WTC11 (cell line): ENCODE data around the gene NAT9. TPM values are rescaled to one million over a fixed set of nuclear protein-coding genes. Genes with fewer than 3 reads are reported as not detected.
A peak's percentile ranks its signal among the peaks of the same experiment; 100 is the strongest.

Experiments
- ATAC-seq: fragments of 200-7000 bp; cut with Tn5 transposase; 2 replicates; pipeline ENCODE4 v1.10.0; 2021; ENCODE audit warnings: mild to moderate bottlenecking, moderate library complexity
- CTCF ChIA-PET: fragments of 300-600 bp; sonication (Branson Sonifier 250); formaldehyde crosslinking; loops from one replicate; lab custom pipeline; 2021; ENCODE audit warnings: antibody characterized with exemption; lab: Charles Lee
- POLR2A ChIA-PET: fragments of 350-600 bp; sonication (Branson Sonifier 250); formaldehyde crosslinking; loops from one replicate; lab custom pipeline; 2021; ENCODE audit warnings: antibody characterized with exemption; lab: Charles Lee
- DNase-seq: peaks from one replicate; pipeline ENCODE4 v3.0.0; 2021; ENCODE audit warnings: low spot score
- H3K27ac Mint-ChIP-seq: 2 replicates; pipeline ENCODE4 v1.8.0; 2021; ENCODE audit warnings: mixed read lengths
- H3K27me3 Mint-ChIP-seq: 2 replicates; pipeline ENCODE4 v1.8.0; 2021; ENCODE audit warnings: low read depth, mild to moderate bottlenecking, moderate library complexity, mixed read lengths
- H3K36me3 Mint-ChIP-seq: 2 replicates; pipeline ENCODE4 v1.8.0; 2021; ENCODE audit warnings: mixed read lengths
- H3K4me1 Mint-ChIP-seq: 2 replicates; pipeline ENCODE4 v1.8.0; 2022; ENCODE audit warnings: mixed read lengths
- H3K4me3 Mint-ChIP-seq: 2 replicates; pipeline ENCODE4 v1.8.0; 2021; ENCODE audit warnings: mild to moderate bottlenecking, moderate library complexity, mixed read lengths
- H3K9me3 Mint-ChIP-seq: 2 replicates; pipeline ENCODE4 v1.8.0; 2021; ENCODE audit warnings: mixed read lengths
- AFF4 ChIP-seq: sonication (generic); formaldehyde crosslinking; IDR thresholded peaks from 2 replicates; pipeline ENCODE4 v1.8.1; 2023; ENCODE audit warnings: mild to moderate bottlenecking, missing genetic modification reagents, borderline replicate concordance
- ARID4B ChIP-seq: sonication (generic); formaldehyde crosslinking; IDR thresholded peaks from 2 replicates; pipeline ENCODE4 v1.8.0; 2023; ENCODE audit warnings: missing genetic modification reagents, mild to moderate bottlenecking, borderline replicate concordance
- CBFB ChIP-seq: sonication (generic); formaldehyde crosslinking; IDR thresholded peaks from 2 replicates; pipeline ENCODE4 v1.8.1; 2022; ENCODE audit warnings: mild to moderate bottlenecking, low read depth, missing genetic modification reagents
- CREM ChIP-seq: sonication (generic); formaldehyde crosslinking; IDR thresholded peaks from 2 replicates; pipeline ENCODE4 v1.8.1; 2022; ENCODE audit warnings: mild to moderate bottlenecking, missing genetic modification reagents, moderate library complexity
- E2F4 ChIP-seq: sonication (generic); formaldehyde crosslinking; IDR thresholded peaks from 2 replicates; pipeline ENCODE4 v1.8.1; 2022; ENCODE audit warnings: low read depth, mild to moderate bottlenecking, moderate library complexity, missing genetic modification reagents, borderline replicate concordance
- E2F5 ChIP-seq: sonication (generic); formaldehyde crosslinking; IDR thresholded peaks from 2 replicates; pipeline ENCODE4 v1.8.1; 2022; ENCODE audit warnings: mild to moderate bottlenecking, moderate library complexity, missing genetic modification reagents
- GABPB1 ChIP-seq: sonication (generic); formaldehyde crosslinking; IDR thresholded peaks from 2 replicates; pipeline ENCODE4 v1.8.1; 2023; ENCODE audit warnings: mild to moderate bottlenecking, missing genetic modification reagents
- KAT7 ChIP-seq: sonication (generic); formaldehyde crosslinking; IDR thresholded peaks from 2 replicates; pipeline ENCODE4 v1.8.1; 2023; ENCODE audit warnings: missing genetic modification reagents, mild to moderate bottlenecking, borderline replicate concordance
- NFATC4 ChIP-seq: fragments of 250-450 bp; sonication (Bioruptor Pico); IDR thresholded peaks from 2 replicates; pipeline ENCODE4 v1.9.0; 2021; ENCODE audit warnings: mild to moderate bottlenecking
- NFE2L1 ChIP-seq: sonication (generic); formaldehyde crosslinking; IDR thresholded peaks from 2 replicates; pipeline ENCODE4 v1.8.1; 2023; ENCODE audit warnings: missing genetic modification reagents
- NFYB ChIP-seq: sonication (generic); formaldehyde crosslinking; conservative IDR thresholded peaks from 2 replicates; pipeline ENCODE4 v1.8.0; 2022; ENCODE audit warnings: low read depth, missing genetic modification reagents
- NR1H2 ChIP-seq: sonication (generic); formaldehyde crosslinking; IDR thresholded peaks from 2 replicates; pipeline ENCODE4 v1.9.0; 2021; ENCODE audit warnings: mild to moderate bottlenecking, moderate library complexity, missing genetic modification reagents
- NR3C1 ChIP-seq: sonication (generic); formaldehyde crosslinking; conservative IDR thresholded peaks from 2 replicates; pipeline ENCODE4 v1.8.1; 2023; ENCODE audit warnings: low read depth, mild to moderate bottlenecking, missing genetic modification reagents
- OVOL2 ChIP-seq: fragments of 250-450 bp; sonication (Bioruptor Pico); IDR thresholded peaks from 2 replicates; pipeline ENCODE4 v1.9.0; 2021; ENCODE audit warnings: mild to moderate bottlenecking, borderline replicate concordance
- ZNF121 ChIP-seq: sonication (generic); formaldehyde crosslinking; IDR thresholded peaks from 2 replicates; pipeline ENCODE4 v1.8.0; 2023; ENCODE audit warnings: missing genetic modification reagents
- ZNF219 ChIP-seq: sonication (generic); formaldehyde crosslinking; IDR thresholded peaks from 2 replicates; pipeline ENCODE4 v1.8.0; 2023; ENCODE audit warnings: missing genetic modification reagents, mild to moderate bottlenecking, borderline replicate concordance
- ZNF423 ChIP-seq: fragments of 250-450 bp; sonication (Bioruptor Pico); IDR thresholded peaks from 2 replicates; pipeline ENCODE4 v2.1.2; 2022; ENCODE audit warnings: mild to moderate bottlenecking, moderate library complexity
- ZNF425 ChIP-seq: fragments of 250-450 bp; sonication (Bioruptor Pico); conservative IDR thresholded peaks from 2 replicates; pipeline ENCODE4 v1.9.0; 2021; ENCODE audit warnings: mild to moderate bottlenecking
- ZNF512 ChIP-seq: sonication (generic); formaldehyde crosslinking; IDR thresholded peaks from 2 replicates; pipeline ENCODE4 v1.8.1; 2022; ENCODE audit warnings: missing genetic modification reagents, borderline replicate concordance
- total RNA-seq: library from RNA; stranded (reverse); gene quantifications from 3 replicates; pipeline ENCODE4 v1.2.3, GENCODE V29; 2021

NAT9 gene
- total RNA-seq, 1 experiment from 2014 or later = 67.1 TPM

- H3K4me3 Mint-ChIP-seq = no peak overlapping the region
- H3K36me3 Mint-ChIP-seq = peaks cover 14% of the 10 kb centered on the region
- H3K27ac Mint-ChIP-seq = no peak overlapping the region; the same call in 1 of the 2 replicates
- H3K27me3 Mint-ChIP-seq = no peaks in the 10 kb centered on the region
- no peak for TF ChIP-seq E2F4 (CRISPR knock-in tag)
- no peak for TF ChIP-seq ZNF512
- no peak for TF ChIP-seq CBFB (CRISPR knock-in tag)
- no peak for TF ChIP-seq ARID4B (CRISPR knock-in tag)
- no peak for TF ChIP-seq ZNF425 (CRISPR knock-in tag)
- TF ChIP-seq KAT7 (CRISPR knock-in tag) = no peak
- no peak for TF ChIP-seq NR3C1 (CRISPR knock-in tag)
- TF ChIP-seq E2F5 (CRISPR knock-in tag) = no peak
- TF ChIP-seq GABPB1 = no peak
- no peak for TF ChIP-seq OVOL2 (CRISPR knock-in tag)
- no peak for TF ChIP-seq NFYB (CRISPR knock-in tag)
- ChIA-PET POLR2A (interaction anchor here (1.4 kb wide), 1 partner anchor 98 kb away, joined by 3 read pairs; no protein-coding TSS in a partner anchor), CTCF (interaction anchor here (1.3 to 2.5 kb wide), 2 partner anchors 15 to 18 kb away, joined by 8 to 9 read pairs; no protein-coding TSS in a partner anchor)
- no peak for ATAC-seq
- H3K9me3 Mint-ChIP-seq = no peaks in the 10 kb centered on the region
- DNase-seq = no peak
- peaks cover 21% of the 10 kb centered on the region for H3K4me1 Mint-ChIP-seq
Measured at GRCh38 chr17:74764751-74765286, 11.3 kb downstream of the NAT9 start.

GRCh38 chr17:74763565-74764387 is 12.4 kb downstream of the NAT9 start:
- Mint-ChIP-seq H3K36me3 (peaks cover 11% of the 10 kb centered on the region), H3K27me3 (no peaks in the 10 kb centered on the region), H3K27ac (no peak overlapping the region), H3K9me3 (no peaks in the 10 kb centered on the region), H3K4me3 (no peak overlapping the region), H3K4me1 (peaks cover 31% of the 10 kb centered on the region)
- ChIA-PET POLR2A (interaction anchor here (1.4 kb wide), 1 partner anchor 99 kb away, joined by 3 read pairs; no protein-coding TSS in a partner anchor), CTCF (interaction anchor here (0.6 to 2.5 kb wide), 7 partner anchors 14 to 245 kb away, joined by 3 to 17 read pairs (median 9); partner anchors contain the start of gene RAB37)
- ATAC-seq = peak; percentile 21
- no peak for DNase-seq
- TF ChIP-seq GABPB1 = no peak
- TF ChIP-seq NFE2L1 = no peak
- no peak for TF ChIP-seq AFF4 (CRISPR knock-in tag)
- no peak for TF ChIP-seq ZNF423 (CRISPR knock-in tag)
- TF ChIP-seq CREM (CRISPR knock-in tag) = no peak
- TF ChIP-seq NFATC4 (CRISPR knock-in tag) = no peak
- TF ChIP-seq ZNF121 = no peak
- TF ChIP-seq NR1H2 (CRISPR knock-in tag) = no peak
- no peak for TF ChIP-seq ZNF219 (CRISPR knock-in tag)
